Ovary (tissue), 9 donors: ENCODE measurements around the gene APBB2. TPM values are rescaled to one million over a fixed set of nuclear protein-coding genes. Genes with fewer than 3 reads are reported as not detected.

Experiments used
- DNase-seq, 5 donors: peaks; one replicate each; pipeline ENCODE4 v3.0.0-alpha.2; 2019 to 2020
- H3K27ac ChIP-seq, 2 donors: fragments of 200-600 bp; one replicate each; pipeline versions ENCODE4 v1.5.1 to v1.8.0; 2019 to 2022
- H3K27me3 ChIP-seq: fragments of 200-600 bp; one replicate; pipeline ENCODE4 v1.8.0; 2022
- H3K36me3 ChIP-seq: fragments of 200-600 bp; sonication (generic); one replicate; pipeline ENCODE4 v1.5.1; 2019
- H3K4me1 ChIP-seq: one replicate; pipeline ENCODE4 v1.8.1; 2013; ENCODE audit warnings: mild to moderate bottlenecking, moderate library complexity; ENCODE audit not compliant: insufficient read depth
- H3K4me3 ChIP-seq: fragments of 200-600 bp; sonication (generic); one replicate; pipeline ENCODE4 v1.5.1; 2017
- H3K9me3 ChIP-seq, 2 donors: fragments of 200-600 bp in 1 of 2; sonication (generic) in 1 of 2; one replicate each; pipeline versions ENCODE4 v1.5.1 to v1.8.1; 2013 to 2019; ENCODE audit warnings: mild to moderate bottlenecking in 1 of 2, moderate library complexity in 1 of 2
- CTCF ChIP-seq, 3 donors: fragments of 450-650 bp in 2 of 3; fragments of 200-600 bp in 1 of 3; IDR thresholded peaks; one replicate each; pipeline versions ENCODE4 v1.5.1 to v1.8.0; 2016 to 2022; ENCODE audit warnings: antibody characterized with exemption in 3 of 3, mild to moderate bottlenecking in 1 of 3
- EP300 ChIP-seq: sonication (generic); formaldehyde crosslinking; IDR thresholded peaks from one replicate; pipeline ENCODE4 v1.6.1; 2017; ENCODE audit warnings: antibody characterized with exemption
- POLR2A ChIP-seq: fragments of 450-650 bp; IDR thresholded peaks from one replicate; pipeline ENCODE4 v1.6.1; 2017; ENCODE audit warnings: antibody characterized with exemption, mild to moderate bottlenecking, moderate library complexity
- WGBS, 3 donors: extraction: QIAGEN DNeasy Blood & Tissue Kit in 1 of 3; methylation state at CpG; one replicate each; pipeline versions ENCODE4 v1.1.5 to v1.1.7; 2013 to 2017; 5-methylcytosine and 5-hydroxymethylcytosine counted together
- intact Hi-C, 4 donors: fragments of 100-400 bp; cut with DNase I; formaldehyde crosslinking; loops; one replicate each; pipeline versions ENCODE4 v1.11.0 to v1.15.1; 2022 to 2023
- polyA plus RNA-seq, 2 donors: library from polyadenylated mRNA; stranded (reverse); fragments of 200-250 nt in 1 of 2; fragments of 350-450 nt in 1 of 2; fragmentation: Illumina TruSeq in 1 of 2; extraction: RNeasy Lipid Tissue Mini Kit (QIAGEN cat#74804) in 1 of 2; gene quantifications; one replicate each; pipeline ENCODE4 v1.2.3, GENCODE V29; 2013 to 2014
- total RNA-seq, 7 donors: library from RNA; depleted of rRNA in 2 of 7; stranded (reverse); fragments of >200 nt in 2 of 7; fragmentation: NEBNext Ultra II Directional in 3 of 7; extraction: Animal tissue kit (Norgen Biotek cat#: 25700) in 3 of 7; gene quantifications; one replicate each; pipeline versions ENCODE4 v1.1.0 to v1.2.4, GENCODE V29; 2016 to 2023
- donor health status: DM: no; HTN: no; CAD: no; lungs with moderate emphysema.
- donor health status: DM: no; HTN: no; CAD: no.
- donor health status: Bipolar disorder and iron deficiency.
- donor health status: DM: yes; HTN: yes; CAD: no.
- donor health status: DM: no; HTN: no; CAD: no.
- donor health status: DM: yes; HTN: yes; CAD: no.

Gene APBB2
- total and polyA plus RNA-seq, 9 donors = 30.9 to 163 (median 80.1) TPM

- intact Hi-C loops = no loop called here
- 84 to 86% (median 85%) methylated on average over 4 of the region's 4 CpGs for WGBS, 3 donors
- H3K4me1 ChIP-seq = no peaks in the 10 kb centered on the region
- DNase-seq = no peak
- H3K9me3 ChIP-seq = no peaks in the 10 kb centered on the region
- TF ChIP-seq CTCF (IDR thresholded peaks at IDR 0.05) = no peak
- H3K36me3 ChIP-seq = no peaks in the 10 kb centered on the region
- no peaks in the 10 kb centered on the region for H3K27me3 ChIP-seq
- no peak overlapping the region for H3K27ac ChIP-seq
- no peak overlapping the region for H3K4me3 ChIP-seq
Measured at GRCh38 chr4:41227902-41228301, 13.6 kb upstream of the APBB2 start.

- WGBS, 3 donors = 87 to 91% (median 87%) methylated on average over 4 of the region's 4 CpGs
- Histone ChIP-seq H3K4me1 (no peaks in the 10 kb centered on the region), H3K4me3 (no peak overlapping the region), H3K27ac (no peak overlapping the region), H3K27me3 (no peaks in the 10 kb centered on the region), H3K9me3 (no peaks in the 10 kb centered on the region), H3K36me3 (no peaks in the 10 kb centered on the region)
- DNase-seq = no peak
- TF ChIP-seq CTCF (IDR thresholded peaks at IDR 0.05) = no peak
- no peak for TF ChIP-seq POLR2A
- no peak for TF ChIP-seq EP300
- intact Hi-C loops = no loop called here
Measured at GRCh38 chr4:41221850-41222645, 7.7 kb upstream of the APBB2 start.

- Histone ChIP-seq H3K4me1 (no peaks in the 10 kb centered on the region), H3K27ac (no peak overlapping the region), H3K4me3 (no peak overlapping the region), H3K36me3 (no peaks in the 10 kb centered on the region), H3K9me3 (no peaks in the 10 kb centered on the region), H3K27me3 (no peaks in the 10 kb centered on the region)
- DNase-seq = no peak
- intact Hi-C loops = loop anchor here in 2 of 4 donors (10.0 kb wide), 2 partner anchors 95 to 245 kb away; no protein-coding TSS in a partner anchor
- 85 to 89% (median 89%) methylated on average over 3 of the region's 3 CpGs for WGBS, 3 donors
- TF ChIP-seq POLR2A = no peak
- no peak for TF ChIP-seq CTCF (IDR thresholded peaks at IDR 0.05)
- TF ChIP-seq EP300 = no peak
Measured at GRCh38 chr4:41219421-41219950, 5.1 kb upstream of the APBB2 start.

GRCh38 chr4:41218703-41219102 lies 4.4 kb upstream of the APBB2 start:
- DNase-seq = no peak
- H3K27ac ChIP-seq = no peak overlapping the region
- H3K4me3 ChIP-seq = no peak overlapping the region
- TF ChIP-seq EP300 (no peak), CTCF (IDR thresholded peaks at IDR 0.05) (no peak), POLR2A (no peak)
- H3K4me1 ChIP-seq = no peaks in the 10 kb centered on the region
- intact Hi-C loops = loop anchor here in 2 of 4 donors (10.0 kb wide), 2 partner anchors 94 to 244 kb away; no protein-coding TSS in a partner anchor
- no peaks in the 10 kb centered on the region for H3K27me3 ChIP-seq
- H3K36me3 ChIP-seq = no peaks in the 10 kb centered on the region
- no peaks in the 10 kb centered on the region for H3K9me3 ChIP-seq
- WGBS, 3 donors = 95 to 98% (median 96%) methylated on average over 3 of the region's 3 CpGs
